Dermis lymphatic vessel endothelial cell (primary cell): ENCODE measurements around the gene LEMD2. TPM values are rescaled to one million over a fixed set of nuclear protein-coding genes. Genes with fewer than 3 reads are reported as not detected.

Experiments used
- total RNA-seq: library from RNA; depleted of rRNA; stranded (reverse); fragments of >200 nt; gene quantifications from 2 replicates; pipeline ENCODE4 v1.2.1, GENCODE V29; 2014

LEMD2 gene
- 35.1 and 38.8 TPM in 2 replicates for total RNA-seq

GRCh38 chr6:33788694-33789549 is at the start of gene LEMD2:
LEMD2 (minus strand) TSS chr6:33789130; CDS start chr6:33789116, 14 bp downstream.

GRCh38 chr6:33803571-33804053 is 14.7 kb upstream of the LEMD2 start, which contains the start of gene MLN:
MLN (minus strand) TSS chr6:33804003; CDS start chr6:33801163, 2,840 bp downstream.

GRCh38 chr6:33746651-33747100 is 42.3 kb downstream of the LEMD2 start, which contains the start of gene IP6K3:
IP6K3 (minus strand) TSS chr6:33746905; CDS start chr6:33735476, 11,429 bp downstream.

Other genes starting within 250 kb of the LEMD2 start
- 13.2 and 21.1 TPM in 2 replicates for gene BAK1, start 208.9 kb downstream of the LEMD2 start, total RNA-seq
- 7.4 and 18.3 TPM in 2 replicates for gene ITPR3, start 167.8 kb downstream of the LEMD2 start, total RNA-seq
- 17.4 and 21.0 TPM in 2 replicates for gene UQCC2, start 77.4 kb downstream of the LEMD2 start, total RNA-seq
- gene IP6K3, start 42.2 kb downstream of the LEMD2 start, total RNA-seq: not detected in 2 replicates
- gene MLN, start 14.9 kb upstream of the LEMD2 start, total RNA-seq: not detected in 2 replicates